ENCODE results near the gene HNRNPR.

DNA sequence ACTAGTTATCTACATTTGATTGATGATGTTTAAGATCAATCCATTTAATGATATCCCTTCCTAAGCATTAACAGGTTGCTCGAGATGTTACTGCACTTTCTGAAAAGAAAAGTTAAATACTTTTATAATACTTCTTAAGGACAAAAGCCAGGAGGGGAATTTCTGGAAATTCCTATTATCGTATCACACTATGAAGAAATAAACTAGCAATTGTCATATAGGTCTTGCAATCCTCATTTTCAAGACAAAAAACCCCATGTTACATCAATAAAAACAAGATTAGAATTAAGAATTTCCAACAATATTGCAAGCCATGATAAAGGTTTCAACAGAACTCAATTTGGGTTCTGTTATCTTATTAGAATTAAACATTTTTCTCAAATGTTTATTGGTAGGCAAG lies 47.2 kb downstream of the HNRNPR start:
- TF ChIP-seq, protein P1, sequence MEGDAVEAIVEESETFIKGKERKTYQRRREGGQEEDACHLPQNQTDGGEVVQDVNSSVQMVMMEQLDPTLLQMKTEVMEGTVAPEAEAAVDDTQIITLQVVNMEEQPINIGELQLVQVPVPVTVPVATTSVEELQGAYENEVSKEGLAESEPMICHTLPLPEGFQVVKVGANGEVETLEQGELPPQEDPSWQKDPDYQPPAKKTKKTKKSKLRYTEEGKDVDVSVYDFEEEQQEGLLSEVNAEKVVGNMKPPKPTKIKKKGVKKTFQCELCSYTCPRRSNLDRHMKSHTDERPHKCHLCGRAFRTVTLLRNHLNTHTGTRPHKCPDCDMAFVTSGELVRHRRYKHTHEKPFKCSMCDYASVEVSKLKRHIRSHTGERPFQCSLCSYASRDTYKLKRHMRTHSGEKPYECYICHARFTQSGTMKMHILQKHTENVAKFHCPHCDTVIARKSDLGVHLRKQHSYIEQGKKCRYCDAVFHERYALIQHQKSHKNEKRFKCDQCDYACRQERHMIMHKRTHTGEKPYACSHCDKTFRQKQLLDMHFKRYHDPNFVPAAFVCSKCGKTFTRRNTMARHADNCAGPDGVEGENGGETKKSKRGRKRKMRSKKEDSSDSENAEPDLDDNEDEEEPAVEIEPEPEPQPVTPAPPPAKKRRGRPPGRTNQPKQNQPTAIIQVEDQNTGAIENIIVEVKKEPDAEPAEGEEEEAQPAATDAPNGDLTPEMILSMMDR (conservative IDR thresholded peaks at IDR 0.05 in 1 of 2, IDR thresholded peaks at IDR 0.05 in 1 of 2; ENCODE audit: low read depth in 1 of 2, low read length in 2 of 2), result no peak
- no peak for TF ChIP-seq EZH2 (IDR thresholded peaks at IDR 0.05; ENCODE audit: low read length, missing control alignments)

All from fibroblast of lung (primary cell).